ENCODE results near the gene NYAP2.

Gene NYAP2

DNA sequence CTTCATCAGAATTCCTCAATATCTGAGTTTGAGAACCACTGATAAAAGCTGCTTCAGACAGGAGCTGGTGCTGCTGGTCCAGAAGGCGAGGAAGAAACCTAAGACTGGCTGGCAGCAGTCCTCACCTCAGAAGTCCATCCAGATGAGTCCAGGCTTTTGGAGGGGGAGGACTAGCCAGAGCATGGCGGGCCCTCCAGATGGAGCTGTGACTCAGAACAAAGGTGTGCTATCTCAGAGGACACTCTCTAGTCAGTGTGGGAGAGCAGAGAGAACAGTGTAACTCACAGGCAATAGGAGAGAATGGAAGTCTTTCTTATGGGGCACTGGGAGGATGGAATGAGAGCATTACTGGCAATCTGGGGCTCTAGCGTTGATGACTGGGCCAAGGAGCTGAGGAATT lies 191.4 kb downstream of the NYAP2 start:
- TF ChIP-seq, protein P1, sequence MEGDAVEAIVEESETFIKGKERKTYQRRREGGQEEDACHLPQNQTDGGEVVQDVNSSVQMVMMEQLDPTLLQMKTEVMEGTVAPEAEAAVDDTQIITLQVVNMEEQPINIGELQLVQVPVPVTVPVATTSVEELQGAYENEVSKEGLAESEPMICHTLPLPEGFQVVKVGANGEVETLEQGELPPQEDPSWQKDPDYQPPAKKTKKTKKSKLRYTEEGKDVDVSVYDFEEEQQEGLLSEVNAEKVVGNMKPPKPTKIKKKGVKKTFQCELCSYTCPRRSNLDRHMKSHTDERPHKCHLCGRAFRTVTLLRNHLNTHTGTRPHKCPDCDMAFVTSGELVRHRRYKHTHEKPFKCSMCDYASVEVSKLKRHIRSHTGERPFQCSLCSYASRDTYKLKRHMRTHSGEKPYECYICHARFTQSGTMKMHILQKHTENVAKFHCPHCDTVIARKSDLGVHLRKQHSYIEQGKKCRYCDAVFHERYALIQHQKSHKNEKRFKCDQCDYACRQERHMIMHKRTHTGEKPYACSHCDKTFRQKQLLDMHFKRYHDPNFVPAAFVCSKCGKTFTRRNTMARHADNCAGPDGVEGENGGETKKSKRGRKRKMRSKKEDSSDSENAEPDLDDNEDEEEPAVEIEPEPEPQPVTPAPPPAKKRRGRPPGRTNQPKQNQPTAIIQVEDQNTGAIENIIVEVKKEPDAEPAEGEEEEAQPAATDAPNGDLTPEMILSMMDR (IDR thresholded peaks at IDR 0.05; ENCODE audit: unreplicated experiment in 3 of 3), result no peak
- Mint-ChIP-seq H3K4me3 (no peak overlapping the region), H3K9me3 (no peaks in the 10 kb centered on the region), H3K27me3 (ENCODE audit: low read depth) (no peaks in the 10 kb centered on the region), H3K4me1 (no peaks in the 10 kb centered on the region), H3K27ac (no peak overlapping the region), H3K36me3 (ENCODE audit: low read depth) (no peaks in the 10 kb centered on the region)

DNA sequence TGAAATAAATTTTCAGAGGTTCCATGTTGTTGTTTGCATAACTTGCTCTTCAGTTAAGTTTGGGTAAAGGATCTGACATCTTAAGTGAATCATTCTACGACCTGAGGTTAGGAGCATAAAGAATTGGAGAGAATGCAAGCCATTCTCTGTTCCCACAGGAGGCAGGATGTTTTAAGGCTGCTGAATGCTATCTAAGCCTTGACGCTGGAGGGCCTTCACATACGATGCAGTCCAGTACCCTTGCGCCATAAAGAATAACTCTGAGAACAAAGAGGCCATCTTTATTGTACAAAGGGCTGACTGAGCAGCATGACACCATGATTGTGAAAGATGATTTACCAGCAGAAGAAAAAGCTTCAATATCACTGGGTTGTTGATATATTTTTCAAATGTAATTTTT lies 198.4 kb downstream of the NYAP2 start:
- no peak overlapping the region for H3K4me3 Mint-ChIP-seq
- no peak overlapping the region for H3K27ac Mint-ChIP-seq
- H3K36me3 Mint-ChIP-seq (ENCODE audit: low read depth), result no peaks in the 10 kb centered on the region
- peaks cover 5% of the 10 kb centered on the region for H3K9me3 Mint-ChIP-seq
- no peaks in the 10 kb centered on the region for H3K4me1 Mint-ChIP-seq
- H3K27me3 Mint-ChIP-seq (ENCODE audit: low read depth), result peaks cover 4% of the 10 kb centered on the region
- TF ChIP-seq, protein P1 (IDR thresholded peaks at IDR 0.05; ENCODE audit: unreplicated experiment in 3 of 3), result no peak

DNA sequence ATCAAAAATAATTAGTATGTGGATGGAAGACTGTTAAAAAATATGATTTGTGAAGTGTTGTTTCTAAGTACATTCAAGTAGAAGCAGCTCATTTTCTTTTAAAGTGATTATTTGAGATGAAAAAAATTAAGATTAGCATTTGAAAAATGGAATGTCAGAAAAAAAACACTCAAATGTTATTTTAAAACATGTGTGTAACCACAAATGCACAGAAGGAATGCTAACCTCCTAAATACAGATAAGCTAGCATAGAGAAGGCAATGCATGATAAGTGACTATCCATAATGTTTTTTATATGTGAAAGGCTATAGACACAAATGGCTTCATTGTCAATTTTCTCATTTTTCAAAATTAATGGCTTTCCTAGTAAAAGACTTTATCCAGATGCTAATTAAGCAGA lies 198.9 kb downstream of the NYAP2 start:
- Mint-ChIP-seq H3K9me3 (peaks cover 5% of the 10 kb centered on the region), H3K36me3 (ENCODE audit: low read depth) (no peaks in the 10 kb centered on the region), H3K27me3 (ENCODE audit: low read depth) (peaks cover 4% of the 10 kb centered on the region), H3K4me1 (no peaks in the 10 kb centered on the region), H3K27ac (no peak overlapping the region), H3K4me3 (no peak overlapping the region)
- TF ChIP-seq, protein P1 (IDR thresholded peaks at IDR 0.05; ENCODE audit: unreplicated experiment in 3 of 3), result no peak

DNA sequence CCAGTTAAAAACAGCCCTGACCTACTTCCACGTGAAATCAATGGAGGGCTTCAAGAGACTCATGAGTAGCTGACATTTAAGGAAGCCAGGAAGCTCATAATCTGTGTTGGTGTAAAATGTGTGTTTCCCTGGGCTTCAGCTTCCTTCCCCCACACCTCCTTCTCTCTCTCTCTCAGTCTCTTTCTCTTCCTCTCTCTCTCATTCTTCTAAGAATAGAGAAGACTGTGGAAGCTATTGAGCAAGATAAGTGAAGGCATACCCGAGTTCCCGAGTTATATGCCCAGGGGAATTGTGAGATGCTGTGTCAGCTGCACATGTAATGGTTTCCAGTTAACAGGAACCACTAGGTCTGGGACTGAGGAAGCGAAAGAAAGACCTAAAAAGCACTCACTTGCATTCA lies 199.4 kb downstream of the NYAP2 start:
- Mint-ChIP-seq H3K4me1 (no peaks in the 10 kb centered on the region), H3K4me3 (no peak overlapping the region), H3K27me3 (ENCODE audit: low read depth) (peaks cover 4% of the 10 kb centered on the region), H3K27ac (no peak overlapping the region), H3K9me3 (peaks cover 5% of the 10 kb centered on the region), H3K36me3 (ENCODE audit: low read depth) (no peaks in the 10 kb centered on the region)
- TF ChIP-seq, protein P1 (IDR thresholded peaks at IDR 0.05; ENCODE audit: unreplicated experiment in 3 of 3), result no peak

DNA sequence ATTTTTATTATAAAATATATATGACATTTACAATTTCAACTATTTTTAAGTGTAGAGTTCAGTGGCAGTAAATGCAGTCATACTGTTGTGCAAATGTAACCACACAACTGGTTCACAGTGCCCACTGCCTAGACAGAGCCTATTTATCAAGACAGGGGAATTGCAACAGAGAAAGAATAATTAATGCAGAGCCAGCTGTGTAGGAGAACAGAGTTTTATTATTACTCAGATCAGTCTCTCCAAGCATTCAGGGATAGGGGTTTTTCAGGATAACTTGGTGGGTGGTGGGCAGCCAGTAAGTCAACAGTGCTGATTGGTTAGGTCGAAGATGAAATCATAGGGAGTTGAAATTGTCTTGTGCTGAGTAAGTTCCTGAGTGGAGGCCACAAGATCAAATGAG lies 200.3 kb downstream of the NYAP2 start:
- TF ChIP-seq, protein P1 (IDR thresholded peaks at IDR 0.05; ENCODE audit: unreplicated experiment in 3 of 3), result no peak
- H3K27me3 Mint-ChIP-seq (ENCODE audit: low read depth), result peaks cover 4% of the 10 kb centered on the region
- H3K4me1 Mint-ChIP-seq, result no peaks in the 10 kb centered on the region
- peaks cover 5% of the 10 kb centered on the region for H3K9me3 Mint-ChIP-seq
- H3K27ac Mint-ChIP-seq, result no peak overlapping the region
- H3K4me3 Mint-ChIP-seq, result no peak overlapping the region
- no peaks in the 10 kb centered on the region for H3K36me3 Mint-ChIP-seq (ENCODE audit: low read depth)

DNA sequence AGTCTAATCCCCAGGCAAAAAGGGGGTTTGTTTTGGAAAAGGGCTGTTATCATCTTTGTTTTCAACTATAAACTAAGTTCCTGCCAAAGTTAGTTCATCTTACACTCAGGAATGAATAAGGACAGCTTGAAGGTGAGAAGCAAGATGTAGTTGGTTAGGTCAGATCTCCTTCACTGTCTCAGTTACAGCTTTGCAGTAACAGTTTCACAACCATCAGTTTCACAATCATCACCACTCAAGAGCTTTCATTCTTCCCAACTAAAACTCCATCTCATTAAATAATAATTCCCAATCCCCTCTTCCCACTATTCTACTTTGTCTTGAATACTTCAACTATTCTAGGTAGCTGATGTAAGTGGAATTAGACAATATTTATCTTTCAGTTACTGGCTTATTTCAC lies 200.9 kb downstream of the NYAP2 start:
- Mint-ChIP-seq H3K4me1 (no peaks in the 10 kb centered on the region), H3K9me3 (peaks cover 5% of the 10 kb centered on the region), H3K27ac (no peak overlapping the region), H3K27me3 (ENCODE audit: low read depth) (peaks cover 4% of the 10 kb centered on the region), H3K4me3 (no peak overlapping the region), H3K36me3 (ENCODE audit: low read depth) (no peaks in the 10 kb centered on the region)
- TF ChIP-seq, protein P1 (IDR thresholded peaks at IDR 0.05; ENCODE audit: unreplicated experiment in 3 of 3), result no peak
